ENCODE data around the gene HCFC1. TPM values are rescaled to one million over a fixed set of nuclear protein-coding genes. Genes with fewer than 3 reads are reported as not detected.
A peak's percentile ranks its signal among the peaks of the same experiment; 100 is the strongest.

Gene HCFC1
- total and polyA plus RNA-seq, 9 of the 15 experiments (the other 6 are each of a cell fraction or from before 2014, with no cell fraction given) = 2.8 to 133 (median 17.1) TPM

DNA sequence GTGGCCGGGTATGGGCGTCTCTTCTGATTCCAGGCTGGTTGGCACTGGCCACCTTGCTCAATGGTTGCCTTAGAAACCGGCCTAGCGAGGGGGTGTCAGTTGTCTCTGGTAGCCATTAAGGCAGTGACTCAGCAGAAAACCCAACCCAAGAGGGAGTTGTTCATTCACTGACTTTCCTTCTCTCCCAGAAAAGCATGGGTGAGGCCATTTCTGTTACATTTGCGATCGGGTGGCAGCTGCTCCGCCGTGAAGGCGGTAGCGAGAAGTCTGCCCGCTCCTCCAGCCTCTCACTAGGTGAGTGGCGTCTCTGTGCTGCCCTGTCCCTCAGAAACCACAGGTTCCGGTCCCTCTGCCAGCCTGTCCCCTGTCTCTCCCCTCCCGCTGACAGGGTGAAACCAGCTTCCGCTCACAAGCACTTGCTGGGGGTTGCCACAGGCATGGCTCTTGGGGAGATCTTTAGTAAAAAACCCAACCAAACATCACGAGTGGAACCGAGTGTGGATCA, 30.6 kb upstream of the HCFC1 start (continued):
- TF ChIP-seq ZKSCAN1 (IDR thresholded peaks at IDR 0.05; ENCODE audit: low read depth, low read length) (no peak), PTBP1 (IDR thresholded peaks at IDR 0.05; ENCODE audit: low read depth, low read length) (no peak), BACH1 (tag; IDR thresholded peaks at IDR 0.05) (peak; percentile 98), ZNF830 (CRISPR knock-in tag; IDR thresholded peaks at IDR 0.05) (no peak), ZKSCAN8 (CRISPR knock-in tag; IDR thresholded peaks at IDR 0.05) (peak; percentile 94), ILF3 (IDR thresholded peaks at IDR 0.05; ENCODE audit: borderline replicate concordance) (no peak), RBBP5 (IDR thresholded peaks at IDR 0.05; ENCODE audit: borderline replicate concordance, insufficient read depth, low read length, poor library complexity, severe bottlenecking) (no peak), ZNF586 (CRISPR knock-in tag; conservative IDR thresholded peaks at IDR 0.05) (no peak), PURB (CRISPR knock-in tag; IDR thresholded peaks at IDR 0.05; ENCODE audit: low read depth) (no peak), ZNF696 (CRISPR knock-in tag; conservative IDR thresholded peaks at IDR 0.05) (no peak)
- TF ChIP-seq, protein P1, sequence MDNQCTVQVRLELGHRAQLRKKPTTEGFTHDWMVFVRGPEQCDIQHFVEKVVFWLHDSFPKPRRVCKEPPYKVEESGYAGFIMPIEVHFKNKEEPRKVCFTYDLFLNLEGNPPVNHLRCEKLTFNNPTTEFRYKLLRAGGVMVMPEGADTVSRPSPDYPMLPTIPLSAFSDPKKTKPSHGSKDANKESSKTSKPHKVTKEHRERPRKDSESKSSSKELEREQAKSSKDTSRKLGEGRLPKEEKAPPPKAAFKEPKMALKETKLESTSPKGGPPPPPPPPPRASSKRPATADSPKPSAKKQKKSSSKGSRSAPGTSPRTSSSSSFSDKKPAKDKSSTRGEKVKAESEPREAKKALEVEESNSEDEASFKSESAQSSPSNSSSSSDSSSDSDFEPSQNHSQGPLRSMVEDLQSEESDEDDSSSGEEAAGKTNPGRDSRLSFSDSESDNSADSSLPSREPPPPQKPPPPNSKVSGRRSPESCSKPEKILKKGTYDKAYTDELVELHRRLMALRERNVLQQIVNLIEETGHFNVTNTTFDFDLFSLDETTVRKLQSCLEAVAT (IDR thresholded peaks at IDR 0.05) = no peak
- TF ChIP-seq, protein P2, sequence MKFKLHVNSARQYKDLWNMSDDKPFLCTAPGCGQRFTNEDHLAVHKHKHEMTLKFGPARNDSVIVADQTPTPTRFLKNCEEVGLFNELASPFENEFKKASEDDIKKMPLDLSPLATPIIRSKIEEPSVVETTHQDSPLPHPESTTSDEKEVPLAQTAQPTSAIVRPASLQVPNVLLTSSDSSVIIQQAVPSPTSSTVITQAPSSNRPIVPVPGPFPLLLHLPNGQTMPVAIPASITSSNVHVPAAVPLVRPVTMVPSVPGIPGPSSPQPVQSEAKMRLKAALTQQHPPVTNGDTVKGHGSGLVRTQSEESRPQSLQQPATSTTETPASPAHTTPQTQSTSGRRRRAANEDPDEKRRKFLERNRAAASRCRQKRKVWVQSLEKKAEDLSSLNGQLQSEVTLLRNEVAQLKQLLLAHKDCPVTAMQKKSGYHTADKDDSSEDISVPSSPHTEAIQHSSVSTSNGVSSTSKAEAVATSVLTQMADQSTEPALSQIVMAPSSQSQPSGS (CRISPR knock-in tag; IDR thresholded peaks at IDR 0.05) = no peak
- TF ChIP-seq, protein P3, sequence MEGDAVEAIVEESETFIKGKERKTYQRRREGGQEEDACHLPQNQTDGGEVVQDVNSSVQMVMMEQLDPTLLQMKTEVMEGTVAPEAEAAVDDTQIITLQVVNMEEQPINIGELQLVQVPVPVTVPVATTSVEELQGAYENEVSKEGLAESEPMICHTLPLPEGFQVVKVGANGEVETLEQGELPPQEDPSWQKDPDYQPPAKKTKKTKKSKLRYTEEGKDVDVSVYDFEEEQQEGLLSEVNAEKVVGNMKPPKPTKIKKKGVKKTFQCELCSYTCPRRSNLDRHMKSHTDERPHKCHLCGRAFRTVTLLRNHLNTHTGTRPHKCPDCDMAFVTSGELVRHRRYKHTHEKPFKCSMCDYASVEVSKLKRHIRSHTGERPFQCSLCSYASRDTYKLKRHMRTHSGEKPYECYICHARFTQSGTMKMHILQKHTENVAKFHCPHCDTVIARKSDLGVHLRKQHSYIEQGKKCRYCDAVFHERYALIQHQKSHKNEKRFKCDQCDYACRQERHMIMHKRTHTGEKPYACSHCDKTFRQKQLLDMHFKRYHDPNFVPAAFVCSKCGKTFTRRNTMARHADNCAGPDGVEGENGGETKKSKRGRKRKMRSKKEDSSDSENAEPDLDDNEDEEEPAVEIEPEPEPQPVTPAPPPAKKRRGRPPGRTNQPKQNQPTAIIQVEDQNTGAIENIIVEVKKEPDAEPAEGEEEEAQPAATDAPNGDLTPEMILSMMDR (IDR thresholded peaks at IDR 0.05 in 2 of 3, conservative IDR thresholded peaks at IDR 0.05 in 1 of 3; ENCODE audit: insufficient read depth in 2 of 3, low read depth in 1 of 3, low read length in 3 of 3) = no peak
- TF ChIP-seq, protein P4, sequence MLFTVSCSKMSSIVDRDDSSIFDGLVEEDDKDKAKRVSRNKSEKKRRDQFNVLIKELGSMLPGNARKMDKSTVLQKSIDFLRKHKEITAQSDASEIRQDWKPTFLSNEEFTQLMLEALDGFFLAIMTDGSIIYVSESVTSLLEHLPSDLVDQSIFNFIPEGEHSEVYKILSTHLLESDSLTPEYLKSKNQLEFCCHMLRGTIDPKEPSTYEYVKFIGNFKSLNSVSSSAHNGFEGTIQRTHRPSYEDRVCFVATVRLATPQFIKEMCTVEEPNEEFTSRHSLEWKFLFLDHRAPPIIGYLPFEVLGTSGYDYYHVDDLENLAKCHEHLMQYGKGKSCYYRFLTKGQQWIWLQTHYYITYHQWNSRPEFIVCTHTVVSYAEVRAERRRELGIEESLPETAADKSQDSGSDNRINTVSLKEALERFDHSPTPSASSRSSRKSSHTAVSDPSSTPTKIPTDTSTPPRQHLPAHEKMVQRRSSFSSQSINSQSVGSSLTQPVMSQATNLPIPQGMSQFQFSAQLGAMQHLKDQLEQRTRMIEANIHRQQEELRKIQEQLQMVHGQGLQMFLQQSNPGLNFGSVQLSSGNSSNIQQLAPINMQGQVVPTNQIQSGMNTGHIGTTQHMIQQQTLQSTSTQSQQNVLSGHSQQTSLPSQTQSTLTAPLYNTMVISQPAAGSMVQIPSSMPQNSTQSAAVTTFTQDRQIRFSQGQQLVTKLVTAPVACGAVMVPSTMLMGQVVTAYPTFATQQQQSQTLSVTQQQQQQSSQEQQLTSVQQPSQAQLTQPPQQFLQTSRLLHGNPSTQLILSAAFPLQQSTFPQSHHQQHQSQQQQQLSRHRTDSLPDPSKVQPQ (CRISPR knock-in tag; IDR thresholded peaks at IDR 0.05; ENCODE audit: borderline replicate concordance) = no peak; the same call in 1 of the 2 replicates
- TF ChIP-seq, protein P5, sequence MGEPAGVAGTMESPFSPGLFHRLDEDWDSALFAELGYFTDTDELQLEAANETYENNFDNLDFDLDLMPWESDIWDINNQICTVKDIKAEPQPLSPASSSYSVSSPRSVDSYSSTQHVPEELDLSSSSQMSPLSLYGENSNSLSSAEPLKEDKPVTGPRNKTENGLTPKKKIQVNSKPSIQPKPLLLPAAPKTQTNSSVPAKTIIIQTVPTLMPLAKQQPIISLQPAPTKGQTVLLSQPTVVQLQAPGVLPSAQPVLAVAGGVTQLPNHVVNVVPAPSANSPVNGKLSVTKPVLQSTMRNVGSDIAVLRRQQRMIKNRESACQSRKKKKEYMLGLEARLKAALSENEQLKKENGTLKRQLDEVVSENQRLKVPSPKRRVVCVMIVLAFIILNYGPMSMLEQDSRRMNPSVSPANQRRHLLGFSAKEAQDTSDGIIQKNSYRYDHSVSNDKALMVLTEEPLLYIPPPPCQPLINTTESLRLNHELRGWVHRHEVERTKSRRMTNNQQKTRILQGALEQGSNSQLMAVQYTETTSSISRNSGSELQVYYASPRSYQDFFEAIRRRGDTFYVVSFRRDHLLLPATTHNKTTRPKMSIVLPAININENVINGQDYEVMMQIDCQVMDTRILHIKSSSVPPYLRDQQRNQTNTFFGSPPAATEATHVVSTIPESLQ (CRISPR knock-in tag; IDR thresholded peaks at IDR 0.05) = no peak
- TF ChIP-seq, protein P6, sequence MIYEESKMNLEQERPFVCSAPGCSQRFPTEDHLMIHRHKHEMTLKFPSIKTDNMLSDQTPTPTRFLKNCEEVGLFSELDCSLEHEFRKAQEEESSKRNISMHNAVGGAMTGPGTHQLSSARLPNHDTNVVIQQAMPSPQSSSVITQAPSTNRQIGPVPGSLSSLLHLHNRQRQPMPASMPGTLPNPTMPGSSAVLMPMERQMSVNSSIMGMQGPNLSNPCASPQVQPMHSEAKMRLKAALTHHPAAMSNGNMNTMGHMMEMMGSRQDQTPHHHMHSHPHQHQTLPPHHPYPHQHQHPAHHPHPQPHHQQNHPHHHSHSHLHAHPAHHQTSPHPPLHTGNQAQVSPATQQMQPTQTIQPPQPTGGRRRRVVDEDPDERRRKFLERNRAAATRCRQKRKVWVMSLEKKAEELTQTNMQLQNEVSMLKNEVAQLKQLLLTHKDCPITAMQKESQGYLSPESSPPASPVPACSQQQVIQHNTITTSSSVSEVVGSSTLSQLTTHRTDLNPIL (CRISPR knock-in tag; IDR thresholded peaks at IDR 0.05) = peak; percentile 84; the same call in 1 of the 2 replicates
